Type B pancreatic cell (in vitro differentiated cells): ENCODE measurements around the gene GPR75. TPM values are rescaled to one million over a fixed set of nuclear protein-coding genes. Genes with fewer than 3 reads are reported as not detected.

ENCODE experiments used
- DNase-seq: peaks from one replicate; pipeline ENCODE4 v3.0.0; 2021; ENCODE audit warnings: mixed read lengths; ENCODE audit not compliant: unreplicated experiment; ENCODE audit errors: extremely low spot score
- H3K27ac Mint-ChIP-seq: 2 replicates; pipeline ENCODE4 v1.8.0; 2021; ENCODE audit warnings: mild to moderate bottlenecking, mixed read lengths
- H3K27me3 Mint-ChIP-seq: 2 replicates; pipeline ENCODE4 v1.8.0; 2021; ENCODE audit warnings: mixed read lengths
- H3K36me3 Mint-ChIP-seq: 2 replicates; pipeline ENCODE4 v1.8.0; 2021; ENCODE audit warnings: mixed read lengths
- H3K4me1 Mint-ChIP-seq: one replicate; pipeline ENCODE4 v1.8.0; 2021; ENCODE audit warnings: mixed read lengths; ENCODE audit not compliant: unreplicated experiment
- H3K4me3 Mint-ChIP-seq: 2 replicates; pipeline ENCODE4 v1.8.0; 2021; ENCODE audit warnings: mild to moderate bottlenecking, mixed read lengths
- H3K9me3 Mint-ChIP-seq: 2 replicates; pipeline ENCODE4 v1.8.0; 2021; ENCODE audit warnings: mixed read lengths
- CTCF ChIP-seq: fragments of 200-600 bp; sonication (generic); conservative IDR thresholded peaks from 2 replicates; pipeline ENCODE4 v1.5.0; 2021; ENCODE audit warnings: antibody characterized with exemption, mild to moderate bottlenecking
- long read RNA-seq: library from polyadenylated mRNA; unstranded; transcript quantifications from one replicate; pipeline ENCODE4 v2.0.0, GENCODE V29; 2020
- total RNA-seq: library from RNA; stranded (reverse); gene quantifications from 2 replicates; pipeline ENCODE4 v1.2.1, GENCODE V29; 2021; ENCODE audit warnings: low replicate concordance

GPR75 gene
- total RNA-seq, result 2.3 and 4.1 TPM in 2 replicates
- long read RNA-seq, result 0 reads

GRCh38 chr2:53859206-53860181 is at the start of gene GPR75:
Gene GPR75 (minus strand): TSS chr2:53859967. CDS start chr2:53854756, 5,211 bp downstream.
- peak within 1 kb of the TSS; percentile 23 for H3K4me3 Mint-ChIP-seq
- H3K27me3 Mint-ChIP-seq, result no peaks in the 10 kb centered on the region
- H3K9me3 Mint-ChIP-seq, result no peaks in the 10 kb centered on the region
- H3K36me3 Mint-ChIP-seq, result peaks cover 30% of the 10 kb centered on the region
- DNase-seq, result no peak
- no peaks in the 10 kb centered on the region for H3K4me1 Mint-ChIP-seq
- no peak within 1 kb of the TSS for H3K27ac Mint-ChIP-seq
- TF ChIP-seq CTCF, result no peak

- H3K9me3 Mint-ChIP-seq, result no peaks in the 10 kb centered on the region
- no peaks in the 10 kb centered on the region for H3K27me3 Mint-ChIP-seq
- DNase-seq, result no peak
- peaks cover 4% of the 10 kb centered on the region for H3K4me1 Mint-ChIP-seq
- no peak for TF ChIP-seq CTCF
- no peak overlapping the region for H3K27ac Mint-ChIP-seq
- H3K36me3 Mint-ChIP-seq, result peaks cover 29% of the 10 kb centered on the region
- H3K4me3 Mint-ChIP-seq, result no peak overlapping the region
These were observed 47.8 kb upstream of the GPR75 start for GRCh38 chr2:53907582-53907981.

- H3K4me1 Mint-ChIP-seq, result no peaks in the 10 kb centered on the region
- no peak for TF ChIP-seq CTCF
- no peak overlapping the region for H3K4me3 Mint-ChIP-seq
- no peaks in the 10 kb centered on the region for H3K27me3 Mint-ChIP-seq
- no peak overlapping the region for H3K27ac Mint-ChIP-seq
- H3K9me3 Mint-ChIP-seq, result no peaks in the 10 kb centered on the region
- no peak for DNase-seq
- peaks cover 35% of the 10 kb centered on the region for H3K36me3 Mint-ChIP-seq
These were observed 45.6 kb upstream of the GPR75 start for GRCh38 chr2:53905396-53905795.

- peaks cover 38% of the 10 kb centered on the region for H3K36me3 Mint-ChIP-seq
- H3K27me3 Mint-ChIP-seq, result no peaks in the 10 kb centered on the region
- TF ChIP-seq CTCF, result no peak
- no peak overlapping the region for H3K27ac Mint-ChIP-seq
- no peaks in the 10 kb centered on the region for H3K9me3 Mint-ChIP-seq
- no peak for DNase-seq
- no peak overlapping the region for H3K4me3 Mint-ChIP-seq
- H3K4me1 Mint-ChIP-seq, result no peaks in the 10 kb centered on the region
These were observed 43.2 kb upstream of the GPR75 start for GRCh38 chr2:53903011-53903410.

GRCh38 chr2:53901192-53901591 is 41.4 kb upstream of the GPR75 start:
- H3K27ac Mint-ChIP-seq, result no peak overlapping the region
- peaks cover 39% of the 10 kb centered on the region for H3K36me3 Mint-ChIP-seq
- no peak overlapping the region for H3K4me3 Mint-ChIP-seq
- no peaks in the 10 kb centered on the region for H3K9me3 Mint-ChIP-seq
- TF ChIP-seq CTCF, result no peak
- H3K4me1 Mint-ChIP-seq, result no peaks in the 10 kb centered on the region
- DNase-seq, result no peak
- no peaks in the 10 kb centered on the region for H3K27me3 Mint-ChIP-seq
